Esophagus squamous epithelium (tissue), 4 donors: ENCODE measurements around the gene DNAJB13.

Source experiments
- CTCF ChIP-seq, 6 experiments: fragments of 450-650 bp in 4 of 6; fragments of 200-600 bp in 2 of 6; sonication (generic) in 2 of 6; IDR thresholded peaks; one replicate each; pipeline ENCODE4 v1.5.1; 2016 to 2019; ENCODE audit warnings: antibody characterized with exemption in 6 of 6, mild to moderate bottlenecking in 4 of 6, moderate library complexity in 4 of 6
- POLR2A ChIP-seq, 4 donors: fragments of 450-650 bp; IDR thresholded peaks; one replicate each; pipeline ENCODE4 v1.6.1; 2017; ENCODE audit warnings: antibody characterized with exemption in 4 of 4, mild to moderate bottlenecking in 4 of 4, moderate library complexity in 3 of 4

DNA sequence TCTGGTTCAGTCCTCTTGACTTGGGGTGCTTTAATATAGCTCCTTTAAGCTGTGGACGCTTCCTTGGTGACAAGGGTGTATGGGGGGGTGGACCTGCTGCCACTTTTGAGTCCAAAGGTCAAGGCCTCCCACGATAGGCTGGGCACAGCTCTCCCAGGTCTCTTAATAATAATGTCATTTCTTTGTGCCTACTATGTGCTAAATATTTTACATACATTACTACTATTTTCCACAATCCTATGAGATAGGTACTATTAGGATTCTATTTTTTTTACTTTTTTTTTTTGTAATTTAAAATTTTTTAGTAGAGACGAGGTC lies 58.4 kb downstream of the DNAJB13 start:
- TF ChIP-seq CTCF (IDR thresholded peaks at IDR 0.05), result no peak
- no peak for TF ChIP-seq POLR2A (IDR thresholded peaks at IDR 0.05)
